GM21515 (cell line): ENCODE results near the gene RBM10.

Source experiments
- ATAC-seq: cut with Tn5 transposase; IDR thresholded peaks from one replicate; pipeline ENCODE4 v1.9.1; 2021; ENCODE audit not compliant: unreplicated experiment

Gene RBM10

DNA sequence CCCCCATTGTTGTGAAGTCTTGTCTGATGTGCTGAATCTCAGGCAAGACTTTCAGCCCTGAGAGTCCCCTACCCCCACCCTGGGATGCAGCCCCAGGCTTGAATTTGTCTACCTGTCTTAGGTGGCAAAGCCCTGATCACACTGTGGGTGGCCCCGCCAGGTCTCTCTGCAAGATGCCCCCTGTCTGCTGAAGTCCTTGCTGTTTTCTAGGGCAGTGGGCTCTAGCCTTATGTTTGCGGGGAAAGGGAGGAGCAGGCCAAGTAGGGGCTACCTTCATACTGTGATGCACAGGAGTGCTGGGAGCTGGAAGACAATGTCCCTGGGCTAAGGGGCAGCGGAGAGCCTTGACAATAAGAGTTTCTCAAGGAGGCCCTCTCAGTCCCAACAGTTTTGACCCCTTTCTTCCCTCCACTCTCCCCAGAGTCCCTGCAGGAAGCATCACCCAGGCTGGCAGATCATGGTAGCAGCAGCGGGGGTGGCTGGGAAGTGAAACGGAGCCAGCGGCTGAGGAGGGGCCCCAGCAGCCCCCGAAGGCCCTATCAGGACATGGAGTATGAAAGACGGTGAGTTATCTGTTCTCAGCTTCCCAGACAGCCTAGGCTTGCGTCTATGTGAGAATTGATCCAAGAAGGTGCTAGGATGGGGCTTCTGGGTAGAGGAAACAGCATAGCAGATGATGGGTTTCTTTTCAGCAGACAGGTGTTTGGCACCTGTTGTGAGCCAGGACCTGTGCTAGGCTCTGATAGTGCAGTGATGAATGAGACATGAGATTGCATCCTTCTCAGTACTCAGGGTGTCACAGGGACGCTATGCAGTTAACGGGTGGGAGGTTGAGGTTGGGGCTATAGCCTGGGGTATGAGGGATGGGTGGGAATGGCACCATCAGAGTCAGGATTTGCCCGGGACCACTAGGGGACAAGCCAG lies 2.2 kb downstream of the RBM10 start:
- no peak for ATAC-seq

DNA sequence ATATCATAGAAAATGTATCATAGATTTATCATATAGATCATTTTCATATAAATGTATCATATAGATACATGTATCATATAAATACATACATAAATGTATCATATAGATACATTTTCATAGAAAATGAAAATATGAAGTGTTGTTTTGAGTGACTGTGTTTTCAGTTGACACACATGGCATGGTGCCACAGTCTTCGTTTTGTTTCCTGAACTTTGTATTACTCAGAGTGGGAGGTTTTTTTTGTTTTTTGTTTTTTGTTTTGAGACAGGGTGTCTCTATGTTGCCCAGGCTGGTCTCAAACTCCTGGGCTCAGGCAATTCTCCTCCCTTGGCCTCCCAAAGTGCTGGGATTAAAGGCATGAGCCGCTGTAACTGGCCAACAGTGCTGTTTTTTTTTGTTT lies 3.9 kb downstream of the RBM10 start:
- no peak for ATAC-seq

DNA sequence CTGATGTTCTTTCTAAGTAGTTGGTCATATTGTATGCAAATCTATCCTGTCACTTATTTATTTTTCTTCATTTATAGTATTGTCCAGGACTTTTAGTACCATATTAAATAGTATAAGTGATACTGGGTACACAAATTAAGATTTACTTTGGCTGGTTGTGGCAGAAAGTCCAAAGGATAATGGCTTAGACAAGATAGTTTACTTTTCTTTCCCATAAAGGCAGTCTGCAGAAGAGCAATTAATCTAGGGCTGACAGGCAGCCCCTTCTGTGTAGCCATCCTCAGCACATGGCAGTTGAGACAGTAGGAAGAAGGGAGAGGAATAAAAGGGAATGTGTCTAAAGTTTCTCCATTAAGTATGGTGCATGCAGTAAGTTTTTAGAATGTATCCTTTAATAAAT lies 6.4 kb downstream of the RBM10 start:
- ATAC-seq: no peak

DNA sequence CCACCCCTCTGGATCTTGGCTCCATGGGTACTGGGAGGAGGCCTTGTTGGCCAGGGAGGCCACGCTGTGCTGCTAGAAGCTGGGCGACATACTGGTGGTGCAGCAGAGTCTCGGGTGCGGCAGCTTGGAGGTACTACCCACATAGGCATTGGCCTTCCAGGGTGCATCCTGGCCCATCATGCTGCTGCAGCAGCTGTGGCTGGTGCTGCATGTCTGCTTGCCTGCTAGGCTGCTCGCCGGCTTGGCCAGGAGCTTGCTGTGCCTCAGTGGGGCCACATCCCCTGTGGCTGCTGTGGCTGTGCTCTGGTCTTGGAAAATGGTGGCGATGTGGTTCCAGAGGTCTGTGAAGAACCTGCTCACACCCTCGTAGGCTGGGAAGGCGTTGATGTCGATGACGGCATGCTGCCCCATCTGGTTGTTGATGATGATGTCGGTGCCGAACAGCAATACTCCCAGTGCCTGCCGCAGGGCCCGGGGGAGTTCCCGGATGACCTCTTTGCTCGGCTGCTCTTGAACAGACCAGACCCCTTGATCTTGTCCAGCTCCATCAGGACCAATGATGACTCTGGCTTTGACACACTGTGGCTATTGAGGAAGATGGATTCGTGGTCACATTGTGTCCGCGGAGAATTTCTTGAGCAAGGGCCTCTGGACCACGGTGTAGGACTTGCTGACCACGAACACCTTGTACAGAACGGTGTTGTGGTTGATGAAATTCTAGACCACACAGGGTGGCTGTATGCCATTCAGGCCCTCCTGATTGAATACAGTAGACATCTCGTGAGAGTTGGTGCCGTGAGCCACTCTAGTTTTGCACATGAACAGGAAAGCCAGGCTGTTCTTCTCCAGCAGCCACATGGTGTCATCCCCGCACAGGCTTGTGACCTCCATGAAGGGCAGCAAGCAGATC lies 11.8 kb downstream of the RBM10 start:
- ATAC-seq: no peak

DNA sequence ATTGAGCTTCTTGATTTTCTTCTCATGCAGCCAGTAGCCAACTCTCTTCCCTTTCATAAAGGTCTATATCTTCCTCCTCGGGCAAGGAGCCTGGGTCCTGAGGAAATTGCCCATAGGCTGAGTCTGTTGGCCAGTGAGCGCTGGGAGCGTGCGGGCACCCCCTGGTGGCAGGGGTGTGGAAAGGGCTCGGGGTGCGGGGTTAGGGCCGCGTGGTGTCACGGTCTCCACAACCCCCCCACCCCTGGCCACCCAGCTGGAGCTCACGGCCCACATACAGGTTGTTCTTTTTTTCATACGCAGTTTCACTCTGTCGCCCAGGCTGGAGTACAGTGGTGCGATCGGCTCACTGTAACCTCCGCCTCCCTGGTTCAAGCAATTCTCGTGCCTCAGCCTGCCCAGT lies 13.1 kb downstream of the RBM10 start:
- no peak for ATAC-seq

DNA sequence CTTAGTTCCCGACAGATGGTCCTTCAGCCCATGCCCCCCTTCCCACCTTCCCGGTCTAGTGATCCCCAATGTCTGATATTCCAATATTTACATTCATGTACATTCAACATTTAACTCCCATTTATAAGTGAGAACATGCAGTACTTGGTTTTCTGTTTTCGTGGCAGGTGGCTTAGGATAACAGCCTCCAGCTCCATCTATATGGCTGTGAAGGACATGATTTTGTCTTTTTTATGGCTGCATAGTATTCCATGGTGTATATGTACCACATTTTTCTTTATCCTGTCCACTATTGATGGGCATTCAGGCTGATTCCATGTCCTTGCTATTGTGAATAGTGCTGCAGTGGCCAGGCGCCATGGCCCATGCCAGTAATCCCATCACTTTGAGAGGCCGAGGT lies 13.8 kb downstream of the RBM10 start:
- ATAC-seq: no peak

DNA sequence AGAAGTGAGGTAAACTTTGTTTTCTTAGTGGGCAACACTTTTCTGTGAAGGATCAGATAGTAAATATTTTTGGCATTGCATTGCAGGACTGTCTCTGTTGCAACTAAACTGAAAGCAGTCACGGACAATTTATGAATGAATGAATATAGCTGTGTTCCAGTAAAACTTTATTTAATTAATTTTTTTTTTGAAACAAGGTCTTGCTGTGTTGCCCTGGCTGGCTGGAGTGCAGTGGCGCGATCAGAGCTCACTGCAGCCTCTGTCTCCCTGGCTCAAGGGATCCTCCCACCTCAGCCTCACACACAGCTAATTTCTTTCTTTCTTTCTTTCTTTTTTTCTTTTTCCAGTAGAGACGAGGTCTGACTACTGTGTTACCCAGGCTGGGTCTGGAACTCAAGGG lies 15.8 kb downstream of the RBM10 start:
- ATAC-seq: no peak

DNA sequence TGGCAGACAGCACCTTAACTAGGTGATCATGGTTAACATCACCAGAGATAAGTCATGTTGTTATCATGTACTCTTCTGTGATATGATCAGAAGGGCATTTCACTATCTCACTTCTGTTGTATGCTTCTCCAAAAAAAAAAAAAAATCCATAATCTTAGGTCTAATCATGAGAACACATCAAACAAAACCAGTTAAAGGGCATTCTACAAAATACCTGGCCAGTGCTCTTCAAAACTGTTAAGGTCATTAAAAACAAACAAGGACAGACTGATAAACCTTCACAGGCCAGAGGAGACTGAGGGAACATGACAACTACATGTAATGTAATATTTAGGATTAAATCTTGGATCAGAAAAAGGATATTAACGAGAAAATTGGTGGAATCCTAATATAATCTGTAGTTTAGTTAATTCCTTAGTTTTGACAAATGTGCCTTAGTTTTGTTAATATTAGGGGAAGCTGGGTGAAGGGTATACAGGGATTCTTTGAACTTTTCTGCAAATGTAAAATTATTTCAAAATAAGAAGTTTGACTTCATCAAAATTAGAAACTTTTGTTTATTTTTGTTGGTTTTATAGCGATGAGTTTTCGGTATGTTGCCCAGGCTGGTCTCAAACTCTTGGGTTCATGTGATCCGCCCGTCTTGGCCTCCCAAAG lies 18.0 kb downstream of the RBM10 start:
- ATAC-seq: no peak

DNA sequence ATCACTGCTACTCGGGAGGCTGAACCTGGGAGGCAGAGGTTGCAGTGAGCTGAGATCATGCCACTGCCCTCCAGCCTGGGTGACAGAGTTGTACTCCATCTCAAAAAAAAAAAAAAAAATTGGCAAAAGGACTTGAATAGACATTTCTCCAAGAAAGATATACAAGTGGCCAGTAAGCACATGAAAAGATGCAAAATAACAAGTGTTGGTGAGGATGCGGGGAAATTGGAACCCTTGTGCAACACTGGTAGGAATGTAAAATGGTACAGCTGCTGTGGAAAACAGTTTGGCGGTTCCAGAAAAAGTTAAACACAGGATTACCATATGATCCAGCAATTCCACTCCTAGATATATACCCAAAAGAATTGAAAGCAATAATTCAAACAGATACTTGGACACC lies 19.4 kb downstream of the RBM10 start:
- no peak for ATAC-seq

DNA sequence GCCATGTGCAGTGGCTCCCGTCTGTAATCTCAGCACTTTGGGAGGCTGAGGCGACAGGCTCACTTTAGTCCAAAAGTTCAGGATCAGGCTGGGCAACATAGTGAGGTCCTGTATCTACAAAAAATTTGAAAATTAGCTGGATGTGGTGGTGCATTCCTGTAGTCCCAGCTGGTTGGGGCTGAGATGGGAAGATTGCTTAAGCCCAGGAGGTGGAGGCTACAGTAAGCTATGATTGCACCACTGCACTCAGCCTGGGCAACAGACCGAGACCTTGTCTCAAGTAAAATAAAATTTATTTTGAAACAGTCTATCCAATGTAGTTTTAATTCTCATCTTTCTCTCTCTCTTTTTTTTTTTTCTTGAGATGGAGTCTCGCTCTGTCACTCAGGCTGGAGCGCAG lies 21.1 kb downstream of the RBM10 start:
- ATAC-seq: no peak

DNA sequence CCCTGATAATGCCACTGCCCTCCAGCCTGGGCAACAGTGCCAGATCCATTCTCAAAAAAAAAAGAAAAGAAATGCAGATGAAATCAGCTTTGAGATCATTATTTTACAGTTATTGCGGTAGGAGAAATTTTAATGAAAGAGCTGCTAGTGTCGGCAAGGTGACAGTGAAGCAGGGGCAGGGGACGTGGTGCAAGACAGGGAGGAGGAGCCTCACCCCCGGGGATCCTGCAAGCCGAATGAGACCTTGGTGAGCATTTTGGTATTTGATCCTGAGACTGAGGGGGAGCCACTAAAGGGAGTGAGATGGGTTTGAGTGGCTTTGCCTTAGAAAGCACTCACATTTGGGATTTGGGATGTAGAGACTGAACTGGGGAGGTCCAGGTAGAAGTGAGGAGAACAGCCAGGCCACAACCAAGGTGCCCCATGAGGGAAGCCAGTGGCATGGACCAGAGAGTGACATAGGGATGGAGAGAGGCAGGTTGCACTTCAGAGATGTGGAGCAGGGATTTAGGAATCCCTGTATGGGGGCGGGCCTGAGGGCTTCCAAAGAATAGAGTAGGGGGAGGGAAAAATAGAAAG lies 23.6 kb downstream of the RBM10 start:
- ATAC-seq: no peak

DNA sequence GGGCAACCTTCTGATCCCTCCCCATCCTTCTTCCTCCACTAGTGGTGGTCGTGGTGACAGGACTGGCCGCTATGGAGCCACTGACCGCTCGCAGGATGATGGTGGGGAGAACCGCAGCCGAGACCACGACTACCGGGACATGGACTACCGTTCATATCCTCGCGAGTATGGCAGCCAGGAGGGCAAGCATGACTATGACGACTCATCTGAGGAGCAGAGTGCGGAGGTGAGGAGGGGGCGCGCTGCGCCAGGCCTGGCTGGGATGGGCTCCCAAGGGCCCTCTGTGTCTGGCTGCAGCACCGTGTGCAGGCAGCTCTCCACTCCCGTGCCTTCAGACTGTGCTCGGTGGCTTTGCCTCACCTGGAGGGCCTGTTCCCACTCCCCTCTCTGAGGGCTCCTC lies 24.3 kb downstream of the RBM10 start:
- ATAC-seq: no peak

DNA sequence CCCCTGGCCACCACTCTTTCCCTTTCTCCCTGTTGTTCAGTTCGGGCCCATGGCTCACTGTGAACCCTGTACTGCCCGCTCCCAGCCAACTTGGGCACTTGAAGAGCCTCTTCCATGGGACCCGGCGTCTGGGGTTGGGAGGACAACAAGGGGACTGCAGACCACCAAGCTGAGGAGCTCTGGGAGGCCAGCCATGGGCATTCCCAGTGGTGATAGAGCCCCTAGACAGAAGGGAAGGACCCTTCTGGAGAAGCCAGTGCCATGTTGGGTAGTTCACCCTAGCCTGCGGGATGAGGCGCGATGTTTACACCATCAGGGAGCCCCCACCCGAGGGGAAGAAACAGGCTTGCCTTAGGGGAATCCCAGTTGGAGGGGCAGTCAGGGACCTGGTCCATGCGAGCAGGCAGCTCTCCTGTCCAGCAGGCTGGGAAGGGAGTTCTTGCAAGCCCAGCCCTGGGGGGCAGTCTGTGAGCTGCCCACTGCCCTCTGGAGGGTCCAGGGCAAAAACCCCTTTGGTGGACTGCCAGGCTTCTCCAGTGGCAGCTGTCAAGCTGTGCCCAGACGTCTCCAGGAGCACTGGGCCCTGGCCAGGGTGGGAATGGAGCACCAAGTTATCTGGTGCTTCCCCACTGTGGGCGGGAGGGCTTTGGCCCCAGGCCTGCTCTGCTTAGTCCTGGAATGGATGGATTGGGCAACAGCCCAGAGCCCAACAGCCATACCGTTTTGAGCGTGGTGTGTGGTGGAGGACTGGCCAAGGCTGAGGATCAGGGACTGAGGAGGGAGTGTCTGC lies 24.9 kb downstream of the RBM10 start:
- no peak for ATAC-seq

DNA sequence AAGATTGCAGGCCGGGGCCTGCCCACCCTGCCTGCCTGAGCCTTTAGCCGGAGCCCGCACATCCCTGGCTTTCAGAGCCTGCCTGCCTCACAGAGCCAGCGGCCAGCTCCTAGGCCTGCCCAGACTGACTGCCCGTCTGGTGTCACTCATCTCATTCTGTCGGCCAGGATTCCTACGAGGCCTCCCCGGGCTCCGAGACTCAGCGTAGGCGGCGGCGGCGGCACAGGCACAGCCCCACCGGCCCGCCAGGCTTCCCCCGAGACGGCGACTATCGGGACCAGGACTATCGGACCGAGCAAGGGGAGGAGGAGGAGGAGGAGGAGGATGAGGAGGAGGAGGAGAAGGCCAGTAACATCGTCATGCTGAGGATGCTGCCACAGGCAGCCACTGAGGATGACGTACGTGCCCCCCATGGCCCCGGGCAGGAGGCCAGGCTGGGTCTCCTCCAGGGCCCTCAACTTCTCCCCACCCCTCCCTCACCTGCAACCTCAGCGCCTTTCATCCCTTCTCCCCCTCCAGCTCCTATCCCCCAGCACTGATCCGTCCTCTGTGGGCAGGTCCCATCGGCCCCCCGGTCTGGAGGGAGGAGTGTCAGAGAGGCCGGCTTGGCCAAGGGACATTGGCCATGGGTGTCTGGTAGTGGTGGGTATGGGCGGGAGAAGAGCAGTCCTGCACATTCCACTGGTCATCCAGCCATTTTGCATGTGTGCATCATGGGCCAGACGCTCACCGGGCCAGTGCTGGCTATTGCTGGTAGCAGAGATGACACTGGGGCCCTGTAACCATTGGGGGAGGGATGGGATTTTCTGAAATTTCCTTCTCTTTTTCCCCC lies 26.1 kb downstream of the RBM10 start:
- ATAC-seq: no peak

DNA sequence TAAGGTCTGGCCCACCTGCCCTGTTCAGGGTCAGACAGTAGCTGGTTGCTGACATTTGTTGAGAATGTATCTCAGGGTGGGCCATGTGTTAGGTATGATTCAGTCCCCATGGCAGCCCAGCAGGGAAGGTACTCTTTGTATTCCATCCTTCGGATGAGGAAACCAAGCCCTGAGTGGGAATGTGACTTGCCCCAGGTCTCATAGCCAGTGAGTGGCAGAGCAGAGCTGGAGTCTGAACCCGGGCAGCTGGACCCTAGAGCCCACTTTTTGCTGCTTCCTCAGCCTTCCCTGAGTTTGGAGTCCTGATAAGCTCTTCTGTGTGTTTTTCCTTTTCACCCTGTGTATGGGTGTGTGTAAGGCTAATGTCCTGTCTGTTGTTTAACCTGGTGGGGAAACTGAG lies 27.0 kb downstream of the RBM10 start:
- no peak for ATAC-seq

DNA sequence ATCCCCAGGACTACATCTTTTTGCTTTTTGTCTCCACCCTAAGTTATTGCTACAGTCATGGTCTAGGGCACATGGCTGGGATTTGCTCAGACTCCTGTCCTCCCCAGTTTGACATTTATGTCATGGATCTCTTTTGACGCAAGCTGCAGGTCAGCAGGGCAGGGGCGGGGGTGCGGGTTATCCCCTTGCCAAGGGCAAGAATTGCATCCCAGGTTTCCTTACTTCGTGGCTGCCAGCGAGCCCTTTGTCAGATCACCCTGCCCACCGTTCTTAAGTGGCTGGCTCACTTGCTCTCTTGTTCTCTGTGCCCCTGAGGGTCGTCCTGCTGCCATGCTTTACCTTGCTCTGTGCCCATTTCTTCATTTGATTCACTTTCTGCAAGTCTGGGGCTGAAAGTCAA lies 27.5 kb downstream of the RBM10 start:
- no peak for ATAC-seq

DNA sequence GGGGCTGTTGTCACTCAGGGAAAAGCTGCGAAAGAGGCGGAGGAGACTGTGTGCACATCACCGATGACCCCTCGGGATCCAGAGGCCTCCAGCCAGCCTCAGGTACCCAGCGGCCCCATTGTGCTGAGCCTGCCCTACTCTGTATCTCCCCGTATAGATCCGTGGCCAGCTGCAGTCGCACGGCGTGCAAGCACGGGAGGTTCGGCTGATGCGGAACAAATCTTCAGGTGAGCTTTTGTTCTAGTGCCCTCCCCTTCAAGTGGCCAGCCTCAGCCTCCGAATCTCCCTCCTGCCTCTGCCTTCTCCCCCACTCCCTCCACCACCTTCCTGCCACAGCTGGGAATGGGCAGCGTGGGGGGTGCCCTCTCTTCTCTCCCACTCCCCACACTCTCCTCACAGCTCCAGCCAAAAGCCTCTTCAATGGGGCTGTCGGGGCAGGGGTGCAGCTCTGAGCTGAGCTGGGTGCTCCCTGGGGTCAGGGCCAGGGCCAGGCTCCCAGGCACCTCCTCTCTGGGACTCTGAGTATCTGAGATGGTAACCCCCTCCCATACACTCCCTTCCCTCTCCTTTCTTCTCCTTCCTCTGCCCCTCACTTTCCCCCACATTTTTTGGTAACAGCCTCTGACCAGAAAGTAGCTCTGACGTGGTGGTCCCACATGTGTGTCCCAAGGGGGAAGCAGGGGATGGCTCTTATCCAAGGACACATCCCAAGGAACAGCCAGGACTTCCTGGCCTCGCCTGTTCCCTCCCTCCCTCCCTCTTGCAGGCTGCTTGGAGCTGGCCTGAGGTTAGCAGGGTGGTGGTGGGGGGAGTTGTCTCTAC lies 28.2 kb downstream of the RBM10 start:
- no peak for ATAC-seq

DNA sequence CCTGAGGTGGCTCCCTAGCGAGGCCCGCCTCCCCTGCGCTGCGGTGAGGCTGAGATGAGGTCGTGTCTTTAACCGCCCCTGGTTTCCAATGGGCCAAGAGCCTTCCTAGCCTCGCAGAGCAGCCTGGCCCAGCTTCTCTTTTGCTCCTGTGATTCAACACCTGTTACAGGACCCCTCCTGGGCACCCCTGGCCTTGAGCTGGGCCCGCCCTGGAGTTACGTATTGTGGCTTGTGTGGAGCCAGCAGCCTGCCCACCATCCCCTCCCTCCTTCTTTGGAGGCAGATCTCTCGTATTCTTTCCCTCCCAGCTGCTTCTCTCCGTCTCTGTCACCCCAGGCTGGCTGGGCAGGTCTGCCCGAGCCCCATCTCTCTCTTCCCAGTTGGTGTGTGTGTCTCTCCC lies 29.4 kb downstream of the RBM10 start:
- ATAC-seq: no peak
